AG08396 (cell line): ENCODE results near the gene MAD1L1.
"Not testable (repeated sequence)": the region's sequence is repeated elsewhere in the genome, so short reads cannot be mapped to it uniquely, and the experiment has no call there.

Experiments
- DNase-seq: peaks from one replicate; pipeline ENCODE4 v3.0.0; 2012; ENCODE audit warnings: low spot score, mixed read lengths

MAD1L1 gene

GRCh38 chr7:2002561-2003450 lies 229.9 kb downstream of the MAD1L1 start:
- no peak for DNase-seq

- DNase-seq: no peak
Measured at GRCh38 chr7:2001601-2002442, 230.9 kb downstream of the MAD1L1 start.

- DNase-seq: no peak
Measured at GRCh38 chr7:2000746-2001321, 231.9 kb downstream of the MAD1L1 start.

- DNase-seq: no peak
Measured at GRCh38 chr7:2000153-2000687, 232.5 kb downstream of the MAD1L1 start.

- no peak for DNase-seq
Measured at GRCh38 chr7:1999278-1999984, 233.3 kb downstream of the MAD1L1 start.

GRCh38 chr7:1998146-1998545 lies 234.6 kb downstream of the MAD1L1 start:
- DNase-seq: no peak

- no peak for DNase-seq
Measured at GRCh38 chr7:1997537-1998076, 235.1 kb downstream of the MAD1L1 start.

- no peak for DNase-seq
Measured at GRCh38 chr7:1996816-1997215, 235.9 kb downstream of the MAD1L1 start.

- not testable (repeated sequence) for DNase-seq
Measured at GRCh38 chr7:1995911-1996420, 236.8 kb downstream of the MAD1L1 start.

GRCh38 chr7:1995426-1995825 lies 237.3 kb downstream of the MAD1L1 start:
- DNase-seq: no peak

GRCh38 chr7:1994931-1995330 lies 237.8 kb downstream of the MAD1L1 start:
- DNase-seq: no peak

GRCh38 chr7:1993776-1994740 lies 238.7 kb downstream of the MAD1L1 start:
- no peak for DNase-seq

GRCh38 chr7:1993031-1993695 lies 239.6 kb downstream of the MAD1L1 start:
- no peak for DNase-seq

GRCh38 chr7:1992554-1992953 lies 240.2 kb downstream of the MAD1L1 start:
- DNase-seq: no peak

- DNase-seq: no peak
Measured at GRCh38 chr7:1990001-1990670, 242.6 kb downstream of the MAD1L1 start.

GRCh38 chr7:1989049-1989860 lies 243.5 kb downstream of the MAD1L1 start:
- no peak for DNase-seq

GRCh38 chr7:1988533-1988930 lies 244.2 kb downstream of the MAD1L1 start:
- no peak for DNase-seq
